Measurements from ENCODE around the gene TTC13.

Gene TTC13

GRCh38 chr1:230901671-230902070, 77.0 kb downstream of the TTC13 start:
- DNase-seq: no peak

DNA sequence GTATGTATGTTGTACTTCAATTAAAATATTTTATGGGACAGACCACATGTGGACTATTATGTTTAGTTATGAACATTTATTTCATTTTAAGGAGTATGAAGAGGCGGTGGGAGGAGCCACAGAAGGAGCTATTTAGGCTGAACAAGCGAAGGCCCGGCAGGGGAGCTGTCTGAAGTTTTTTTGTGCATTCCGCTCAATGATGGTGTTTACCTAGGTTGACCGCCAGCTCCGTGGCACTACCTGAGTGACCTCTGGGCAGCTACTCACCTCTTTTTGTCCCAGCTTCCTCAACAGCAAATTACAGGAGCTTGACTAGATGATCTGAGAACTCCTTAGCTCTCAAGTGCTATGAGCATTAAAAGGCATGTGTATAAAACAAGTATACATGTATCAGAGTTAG, 77.7 kb downstream of the TTC13 start:
- no peak for DNase-seq

DNA sequence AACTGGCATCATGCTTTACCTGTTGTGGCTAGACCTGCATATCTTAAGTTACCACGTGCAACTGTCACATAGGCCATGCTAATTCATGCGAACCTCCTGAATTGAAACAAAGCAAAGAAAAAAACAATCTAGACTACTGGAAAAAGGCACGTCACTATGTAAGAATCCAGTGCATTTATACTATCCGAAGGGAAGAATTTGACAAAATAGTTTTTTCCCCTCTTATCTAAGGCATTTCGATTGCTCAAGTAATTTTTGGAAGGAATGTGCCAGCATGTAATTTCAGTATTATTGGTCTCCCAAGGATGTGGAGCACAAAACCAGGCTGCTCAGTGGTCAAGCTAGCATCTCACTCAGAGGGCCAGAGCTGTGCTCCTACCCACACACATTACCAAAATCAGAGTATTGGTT, 78.8 kb downstream of the TTC13 start:
- DNase-seq: no peak

- DNase-seq: no peak
Observed at GRCh38 chr1:230898748-230899147, 79.9 kb downstream of the TTC13 start.

- DNase-seq: no peak
Observed at GRCh38 chr1:230898144-230898543, 80.5 kb downstream of the TTC13 start.

GRCh38 chr1:230896779-230897178, 81.9 kb downstream of the TTC13 start:
- no peak for DNase-seq

DNA sequence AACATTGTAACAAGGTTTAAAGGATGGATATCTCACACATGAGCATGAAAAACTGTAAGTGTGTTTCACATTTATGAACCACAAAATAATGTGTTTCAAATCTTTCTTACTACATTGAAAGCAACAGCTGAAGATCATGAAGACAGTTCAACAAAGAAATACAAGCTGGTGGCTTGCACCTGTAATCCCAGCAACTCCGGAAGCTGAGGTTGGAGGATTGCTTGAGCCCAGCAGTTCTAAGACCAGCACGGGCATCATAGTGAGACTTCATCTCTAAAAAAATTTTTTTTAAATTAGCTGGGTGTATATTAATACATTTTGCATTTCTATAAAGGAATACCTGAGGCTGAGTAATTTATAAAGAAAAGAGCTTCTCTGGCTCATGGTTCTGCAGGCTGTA, 83.2 kb downstream of the TTC13 start:
- no peak for DNase-seq

GRCh38 chr1:230894664-230895063, 84.0 kb downstream of the TTC13 start:
- DNase-seq: no peak

- DNase-seq: no peak
Observed at GRCh38 chr1:230894032-230894431, 84.6 kb downstream of the TTC13 start.

DNA sequence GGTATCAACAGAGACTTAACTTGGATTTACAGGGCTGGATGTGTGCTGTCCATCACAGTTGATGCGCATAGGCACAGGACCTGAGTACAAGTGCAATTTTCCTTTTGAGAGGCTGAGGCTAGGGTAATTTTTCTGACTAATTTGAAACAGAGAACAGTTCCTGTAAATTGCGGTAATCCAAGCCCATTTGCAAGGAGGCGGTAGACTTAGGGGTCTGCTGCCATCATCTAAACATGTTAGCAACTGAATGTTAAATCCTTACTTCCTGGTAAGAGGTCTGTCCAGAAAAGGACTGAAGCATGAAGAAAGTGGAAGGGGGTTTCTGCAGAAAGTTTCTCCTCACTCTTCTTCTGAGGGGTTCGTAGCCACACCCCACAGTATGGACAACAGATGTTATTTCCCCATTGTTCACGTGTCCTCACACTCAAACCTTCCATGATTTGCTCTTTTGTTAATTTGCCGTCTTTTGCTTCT, 86.6 kb downstream of the TTC13 start:
- no peak for DNase-seq

GRCh38 chr1:230891413-230891812, 87.2 kb downstream of the TTC13 start:
- no peak for DNase-seq

DNA sequence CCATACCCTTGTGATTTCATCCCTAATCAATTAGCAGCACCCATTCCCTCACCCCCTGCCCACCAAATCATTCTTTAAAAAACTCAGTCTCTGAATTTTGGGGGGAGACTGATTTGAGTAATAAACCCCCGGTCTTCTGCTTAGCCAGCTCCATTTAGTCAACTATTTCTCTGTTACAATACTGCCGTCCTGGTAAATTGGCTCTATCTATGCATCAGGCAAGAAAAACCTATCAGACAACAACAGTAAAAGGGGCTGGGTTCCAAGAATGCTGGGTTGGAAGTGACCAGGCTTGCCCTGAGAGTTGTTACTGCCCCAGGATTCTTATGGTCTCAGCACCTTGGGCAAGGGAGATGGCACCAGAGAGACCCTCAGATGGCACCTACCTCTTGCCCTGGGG, 94.0 kb downstream of the TTC13 start:
- DNase-seq: no peak

- no peak for DNase-seq
Observed at GRCh38 chr1:230883967-230884366, 94.7 kb downstream of the TTC13 start.

DNA sequence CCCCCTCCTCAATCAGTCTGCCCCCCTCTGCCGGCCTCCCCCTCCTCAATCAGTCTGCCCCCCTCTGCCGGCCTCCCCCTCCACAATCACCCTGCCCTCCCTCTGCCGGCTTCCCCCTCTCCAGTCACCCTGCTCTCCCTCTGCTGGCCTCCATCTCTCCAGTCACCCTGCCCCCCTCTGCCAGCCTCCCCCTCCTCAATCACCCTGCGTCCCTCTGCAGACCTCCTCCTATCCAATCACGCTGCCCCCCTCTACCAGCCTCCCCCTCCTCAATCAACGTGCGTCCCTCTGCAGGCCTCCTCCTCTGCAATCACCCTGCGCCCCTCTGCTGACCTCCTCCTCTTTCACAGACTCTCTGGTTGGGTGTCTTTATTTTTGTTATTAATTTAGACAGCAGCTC, 98.9 kb downstream of the TTC13 start:
- no peak for DNase-seq

- DNase-seq: no peak
Observed at GRCh38 chr1:230878591-230878990, 100.1 kb downstream of the TTC13 start.

GRCh38 chr1:230877924-230878590, 100.6 kb downstream of the TTC13 start:
- no peak for DNase-seq

GRCh38 chr1:230877146-230877923, 101.3 kb downstream of the TTC13 start:
- no peak for DNase-seq

DNA sequence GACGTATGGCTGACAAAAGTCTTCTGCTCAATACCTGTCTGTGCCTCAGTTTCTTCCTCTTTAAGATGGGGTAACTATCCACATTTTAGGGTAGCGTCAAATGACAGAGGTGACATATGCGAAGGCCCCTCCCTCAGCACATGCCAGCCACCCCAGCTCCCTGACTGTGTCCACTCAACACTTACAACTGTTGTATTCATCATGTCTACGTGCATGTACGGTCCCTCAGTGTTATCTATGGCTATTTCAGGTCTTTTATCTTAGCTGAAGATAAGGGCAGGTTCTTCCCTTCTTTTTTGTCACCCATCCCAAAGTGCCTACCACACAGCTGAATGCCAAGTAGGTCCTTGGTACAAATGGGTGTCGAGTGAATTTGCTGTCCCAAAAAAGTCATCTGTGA, 102.0 kb downstream of the TTC13 start:
- DNase-seq: no peak

- no peak for DNase-seq
Observed at GRCh38 chr1:230875370-230875769, 103.3 kb downstream of the TTC13 start.

DNA sequence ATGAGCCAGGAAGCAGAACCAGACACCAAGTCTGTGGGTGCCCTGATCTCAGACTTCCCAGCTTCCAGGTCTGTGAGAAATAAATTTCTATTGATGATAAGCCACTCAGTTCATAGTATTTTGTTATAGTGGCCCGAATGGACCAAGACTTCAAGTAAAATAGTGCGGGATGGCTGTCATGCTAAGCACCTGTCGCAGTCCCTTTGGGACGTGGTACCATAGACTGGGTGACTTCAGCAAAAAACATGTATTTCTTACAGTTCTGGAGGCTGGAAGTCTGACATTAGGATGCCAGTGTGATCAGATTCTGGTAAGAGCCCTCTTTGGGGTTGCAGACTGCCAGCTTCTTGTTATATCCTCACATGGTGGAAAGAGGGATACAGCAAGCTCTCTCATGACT, 107.7 kb downstream of the TTC13 start:
- no peak for DNase-seq

- DNase-seq: no peak
Observed at GRCh38 chr1:230869500-230869899, 109.2 kb downstream of the TTC13 start.

DNA sequence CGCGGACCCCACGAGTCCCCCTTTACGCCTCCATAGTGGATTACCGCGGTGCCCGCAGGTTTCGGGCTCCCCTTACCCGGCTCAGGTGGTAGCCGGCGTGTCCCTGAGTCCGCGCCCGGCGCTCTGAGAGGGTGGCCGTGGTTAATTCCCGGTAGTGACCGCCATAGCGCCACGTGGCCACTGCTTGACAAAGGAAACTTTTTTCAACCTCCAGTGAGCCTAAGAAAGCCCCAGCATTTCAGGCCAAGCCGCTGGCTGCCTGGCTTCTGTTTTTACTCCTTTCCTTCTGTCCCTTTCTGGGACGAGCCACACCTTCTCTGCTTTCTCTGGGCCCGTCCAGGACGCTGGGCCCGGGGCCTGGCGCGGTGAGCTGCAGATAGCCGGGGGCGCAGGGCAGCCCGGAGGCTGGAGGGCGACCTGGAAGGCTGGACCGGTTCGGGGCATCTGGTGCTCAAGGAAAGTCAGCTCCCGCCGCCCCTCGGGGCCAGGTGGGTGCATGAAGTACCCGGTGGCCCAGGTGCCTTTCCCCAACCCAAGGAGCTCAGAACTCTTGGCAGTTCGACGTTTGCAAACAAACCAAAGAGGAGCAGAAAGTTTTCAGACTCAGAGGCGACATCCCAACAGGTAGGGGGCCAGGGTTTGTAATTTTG, 109.8 kb downstream of the TTC13 start:
- peak; percentile 69 for DNase-seq

GRCh38 chr1:230867903-230868735, 110.5 kb downstream of the TTC13 start, which contains the start of gene C1orf198:
C1orf198 (minus strand) TSS chr1:230868521; CDS start chr1:230868512, 9 bp downstream.
- peak; percentile 68 for DNase-seq

All from hematopoietic multipotent progenitor cell treated with erythropoietin and hydrocortisone succinate and interleukin-3 and kit ligand, for 4 days (in vitro differentiated cells).